HG02798 (cell line): ENCODE results near the gene AMIGO2.

Experiments used
- ATAC-seq: cut with Tn5 transposase; IDR thresholded peaks from one replicate; pipeline ENCODE4 v1.9.1; 2021; ENCODE audit warnings: mild to moderate bottlenecking; ENCODE audit not compliant: unreplicated experiment, poor library complexity

AMIGO2 gene

DNA sequence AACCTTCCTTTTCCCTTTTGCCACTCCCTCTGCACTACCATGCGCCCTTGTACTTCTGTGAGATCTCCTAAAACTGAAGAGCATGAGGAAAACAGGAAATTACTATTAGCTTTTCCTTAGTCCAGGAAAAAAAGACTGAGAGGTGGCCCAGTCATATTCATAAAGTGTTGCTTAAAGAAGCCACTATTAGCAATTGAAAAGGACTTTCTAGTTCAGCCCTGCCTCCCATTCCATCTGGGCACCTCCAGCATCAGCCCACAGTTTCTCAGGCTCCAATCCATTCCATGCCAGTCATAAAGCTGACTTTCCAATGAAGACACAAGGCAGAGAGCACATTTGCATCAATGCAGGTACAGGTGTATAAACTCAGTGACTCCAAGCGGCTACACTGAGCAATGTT is 19.9 kb upstream of the AMIGO2 start:
- no peak for ATAC-seq

DNA sequence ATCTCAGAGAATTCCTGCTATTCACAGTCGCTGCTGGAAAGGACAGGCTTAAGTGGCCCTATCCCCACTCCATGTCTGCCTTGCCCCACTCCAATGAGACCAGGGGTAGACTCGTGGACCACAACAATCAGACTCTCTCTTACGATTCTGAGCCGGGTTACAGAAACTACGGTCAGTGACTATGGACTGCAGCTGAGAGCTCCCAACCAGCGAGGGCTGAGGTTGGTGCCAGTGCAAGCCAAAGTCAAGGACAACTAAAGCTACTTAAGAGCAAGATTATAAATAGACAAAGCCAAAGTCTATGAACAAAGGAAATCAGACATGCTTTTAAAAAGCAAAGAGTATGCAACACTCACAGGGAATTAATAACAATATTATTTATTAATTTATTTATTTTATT is 18.3 kb upstream of the AMIGO2 start:
- no peak for ATAC-seq

- ATAC-seq: no peak
Observed at GRCh38 chr12:47097276-47097896, 17.6 kb upstream of the AMIGO2 start.

GRCh38 chr12:47095446-47096236 is 15.9 kb upstream of the AMIGO2 start:
- ATAC-seq: no peak

GRCh38 chr12:47094804-47095203 is 15.0 kb upstream of the AMIGO2 start:
- no peak for ATAC-seq

DNA sequence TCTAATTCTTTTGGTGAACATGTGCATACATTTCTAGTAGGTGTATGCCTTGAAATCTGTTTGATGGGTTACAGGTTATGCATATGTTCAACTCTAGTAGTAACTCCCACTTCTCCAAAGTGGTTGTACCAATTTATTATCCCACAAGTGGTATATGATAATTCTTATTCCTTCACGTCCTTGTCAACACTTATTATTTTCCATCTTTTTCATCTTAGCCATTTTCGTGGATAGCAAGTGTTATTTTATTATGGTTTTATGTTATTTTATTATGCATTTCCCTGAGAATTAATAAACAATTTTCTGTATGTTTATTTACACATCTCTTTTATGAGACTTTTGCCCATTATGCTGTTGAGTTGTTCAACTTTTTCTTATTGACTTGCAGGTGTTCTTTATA is 11.2 kb upstream of the AMIGO2 start:
- ATAC-seq: no peak

DNA sequence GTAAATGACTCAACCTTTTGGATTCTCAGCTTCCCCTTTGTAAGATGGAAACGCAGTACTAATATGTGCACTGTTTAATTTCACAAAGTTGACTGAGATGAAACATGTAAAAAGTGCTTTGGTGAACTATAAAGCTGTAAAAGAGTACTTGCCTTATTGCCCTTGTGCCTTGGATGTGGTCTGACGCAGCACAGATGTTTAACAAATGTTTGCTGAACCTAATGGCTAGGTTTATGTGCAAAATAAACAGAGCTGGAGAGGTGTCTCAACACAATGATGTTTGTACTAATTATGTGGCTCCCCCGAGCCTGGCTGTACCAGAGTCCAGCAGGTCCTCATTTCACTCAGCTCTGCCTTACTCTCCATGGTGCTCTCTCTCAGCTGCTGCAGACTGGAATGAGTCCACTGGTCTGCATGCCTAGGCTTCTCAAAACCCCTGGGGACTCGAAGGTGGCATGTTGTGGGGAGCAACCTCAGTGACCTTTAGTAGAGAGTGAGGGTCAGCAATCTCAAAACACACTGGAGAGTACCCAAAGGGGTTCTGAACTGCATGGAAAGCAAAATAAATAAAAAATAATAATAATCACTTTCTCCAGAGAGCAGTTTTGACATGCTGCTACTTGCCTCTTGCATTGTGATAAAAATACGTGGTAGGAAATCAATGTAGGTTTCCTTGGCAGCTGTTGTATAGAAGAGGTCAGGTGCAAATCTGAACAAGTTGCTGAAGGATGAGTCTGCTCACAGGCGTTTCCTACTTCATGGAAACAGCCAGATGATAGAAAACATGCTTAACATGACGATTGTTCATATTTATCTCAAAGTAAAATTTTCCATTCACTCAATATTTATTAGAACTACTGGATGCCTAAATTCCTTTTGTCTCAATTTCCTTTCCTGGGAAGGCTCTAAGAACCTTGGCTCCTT is 8.5 kb upstream of the AMIGO2 start:
- no peak for ATAC-seq

DNA sequence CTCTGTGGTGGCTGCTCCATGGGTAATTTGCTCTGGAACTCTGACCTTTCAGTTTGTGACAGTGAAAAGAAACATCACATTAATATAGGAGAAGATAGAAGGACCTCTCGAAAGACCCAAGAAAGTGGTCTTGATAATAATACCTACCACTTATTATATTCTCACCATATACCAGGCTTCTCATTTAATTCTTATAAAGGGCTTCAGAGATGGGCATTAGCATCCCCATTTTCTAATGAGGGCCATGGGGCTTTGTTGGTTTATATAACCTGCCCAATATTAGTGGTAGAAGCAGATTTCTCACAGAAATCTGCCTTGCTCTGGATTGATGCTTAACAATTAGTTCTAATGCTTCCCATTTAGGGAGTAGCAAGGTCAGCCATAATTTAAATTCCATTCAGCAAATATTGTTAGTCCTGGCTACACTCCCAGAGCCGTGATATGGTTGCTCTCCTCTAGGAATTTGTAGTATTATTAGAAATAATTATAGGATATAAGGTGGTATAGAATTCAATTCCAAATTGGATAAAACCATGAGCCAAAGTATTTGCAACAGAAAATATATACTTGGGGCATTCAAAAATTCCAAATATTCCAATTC is 7.4 kb upstream of the AMIGO2 start:
- no peak for ATAC-seq

DNA sequence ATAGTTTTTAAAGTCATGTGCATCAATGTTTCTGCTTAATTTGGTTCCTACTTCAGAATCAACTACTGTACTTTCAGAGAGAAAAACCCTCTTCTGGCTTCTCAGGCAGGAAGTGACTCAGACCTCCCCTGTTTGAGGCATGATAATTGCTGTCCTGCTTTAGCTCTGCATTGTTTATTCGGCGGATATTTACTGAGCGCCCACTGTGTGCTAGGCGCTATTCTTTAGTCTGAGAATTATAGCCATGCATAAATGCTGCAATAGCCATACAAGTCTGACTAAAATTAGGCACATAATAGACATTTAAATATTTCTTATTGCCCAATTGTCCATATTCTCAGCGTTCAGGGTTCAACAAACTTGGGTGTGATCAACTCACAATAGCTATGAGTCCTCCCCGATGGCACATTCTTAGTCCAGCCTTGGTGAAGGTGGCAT is 6.1 kb upstream of the AMIGO2 start:
- no peak for ATAC-seq

- no peak for ATAC-seq
Observed at GRCh38 chr12:47084172-47084571, 4.4 kb upstream of the AMIGO2 start.

- ATAC-seq: no peak
Observed at GRCh38 chr12:47082796-47083621, 3.2 kb upstream of the AMIGO2 start.

GRCh38 chr12:47082283-47082682 is 2.5 kb upstream of the AMIGO2 start:
- ATAC-seq: no peak

GRCh38 chr12:47080725-47081502 is 1.2 kb upstream of the AMIGO2 start:
- no peak for ATAC-seq

- peak; percentile 17 for ATAC-seq
Observed at GRCh38 chr12:47079981-47080724, 394 bp upstream of the AMIGO2 start.

DNA sequence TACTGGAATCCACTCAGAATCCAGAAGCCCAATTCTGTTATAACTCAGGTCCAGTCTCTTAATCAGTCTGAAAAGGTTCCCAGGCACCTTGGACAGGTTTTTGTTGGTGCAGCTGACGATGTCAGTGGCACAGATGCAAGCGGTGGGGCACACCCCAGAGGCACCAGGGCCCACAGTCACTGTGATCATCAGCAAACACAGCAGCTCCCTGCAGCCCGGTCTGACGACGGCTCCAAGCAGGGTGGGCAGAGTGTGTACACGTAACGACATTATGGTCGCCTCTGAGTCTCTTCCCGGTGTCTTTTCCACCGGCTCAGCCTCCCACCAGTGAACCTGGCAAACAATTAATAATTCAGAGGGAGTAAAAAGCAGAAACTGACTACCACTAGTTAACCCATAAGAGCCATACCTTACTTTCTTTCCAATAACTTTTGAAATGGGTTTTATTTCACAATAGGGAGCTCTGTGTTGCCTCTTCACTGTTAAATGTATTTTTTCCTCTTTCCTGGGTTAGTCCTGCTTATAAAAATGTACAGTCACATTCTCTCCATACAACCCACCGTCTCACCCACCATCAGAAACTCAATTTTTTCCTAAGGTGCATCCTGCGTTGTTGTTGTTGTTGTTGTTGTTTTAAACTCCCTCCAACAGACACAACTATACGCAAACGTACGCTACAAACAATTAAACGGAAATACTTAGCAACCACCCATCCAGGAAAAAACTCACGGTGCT is 859 bp downstream of the AMIGO2 start:
- ATAC-seq: no peak

DNA sequence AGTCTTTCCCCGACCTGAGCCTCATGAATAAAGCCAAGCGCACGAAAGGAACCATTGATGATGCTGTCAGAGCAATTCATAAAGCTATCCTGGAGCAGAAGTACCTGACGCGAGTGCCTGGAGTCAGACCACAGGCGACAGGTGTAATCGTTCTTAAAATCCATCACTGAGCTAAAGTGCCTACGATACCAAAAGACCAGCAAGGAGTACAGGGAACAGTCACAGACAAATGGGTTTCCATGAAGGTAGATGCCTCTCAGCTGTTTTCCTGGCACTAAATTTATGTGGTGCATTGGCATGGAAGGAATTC is 1.7 kb downstream of the AMIGO2 start:
- no peak for ATAC-seq

GRCh38 chr12:47077206-47078085 is 2.3 kb downstream of the AMIGO2 start:
- no peak for ATAC-seq
